Astrocyte (in vitro differentiated cells and primary cell): ENCODE results near the gene MIGA1. TPM values are rescaled to one million over a fixed set of nuclear protein-coding genes. Genes with fewer than 3 reads are reported as not detected.

Source experiments
- DNase-seq: peaks from one replicate; pipeline ENCODE4 v3.0.0-alpha.2; 2010; ENCODE audit warnings: low read depth
- FAIRE-seq: peaks from 2 replicates; lab custom pipeline; 2011; peaks lifted over from hg19 to GRCh38; lab: Jason Lieb, UNC
- H2AFZ ChIP-seq: 2 replicates; pipeline ENCODE4 v1.6.0; 2012; ENCODE audit warnings: low read depth, low read length, inconsistent platforms
- H3K27ac ChIP-seq: 2 replicates; pipeline ENCODE4 v1.5.1; 2011; ENCODE audit warnings: low read depth, low read length, inconsistent platforms
- H3K27me3 ChIP-seq: 2 replicates; pipeline ENCODE4 v1.6.0; 2011; ENCODE audit warnings: low read length, inconsistent platforms; ENCODE audit not compliant: insufficient read depth
- H3K36me3 ChIP-seq: 2 replicates; pipeline ENCODE4 v1.5.1; 2011; ENCODE audit warnings: low read length, inconsistent platforms; ENCODE audit not compliant: insufficient read depth
- H3K4me1 ChIP-seq: 2 replicates; pipeline ENCODE4 v1.5.1; 2011; ENCODE audit warnings: low read length, inconsistent platforms; ENCODE audit not compliant: insufficient read depth
- H3K4me2 ChIP-seq: 2 replicates; pipeline ENCODE4 v1.6.0; 2012; ENCODE audit warnings: low read length, inconsistent platforms
- H3K4me3 ChIP-seq: 2 replicates; pipeline ENCODE4 v1.5.1; 2011; ENCODE audit warnings: low read depth, mild to moderate bottlenecking, low read length, inconsistent platforms; ENCODE audit not compliant: insufficient read depth
- H3K79me2 ChIP-seq: 2 replicates; pipeline ENCODE4 v1.6.0; 2012; ENCODE audit warnings: mild to moderate bottlenecking, low read length, inconsistent platforms; ENCODE audit not compliant: insufficient read depth
- H3K9ac ChIP-seq: 2 replicates; pipeline ENCODE4 v1.6.0; 2012; ENCODE audit warnings: mild to moderate bottlenecking, low read length, inconsistent platforms
- H3K9me3 ChIP-seq: 2 replicates; pipeline ENCODE4 v1.5.1; 2012; ENCODE audit warnings: low read depth, mild to moderate bottlenecking, low read length, inconsistent platforms; ENCODE audit not compliant: insufficient read depth
- H4K20me1 ChIP-seq: 2 replicates; pipeline ENCODE4 v1.6.0; 2012; ENCODE audit warnings: low read length, inconsistent platforms; ENCODE audit not compliant: insufficient read depth
- H3K27ac Mint-ChIP-seq: one replicate; pipeline ENCODE4 v1.8.0; 2021; ENCODE audit warnings: mild to moderate bottlenecking, mixed read lengths; ENCODE audit not compliant: unreplicated experiment
- H3K27me3 Mint-ChIP-seq: one replicate; pipeline ENCODE4 v1.8.0; 2021; ENCODE audit warnings: low read depth, mixed read lengths; ENCODE audit not compliant: unreplicated experiment
- H3K36me3 Mint-ChIP-seq: one replicate; pipeline ENCODE4 v1.8.0; 2021; ENCODE audit warnings: low read depth, mixed read lengths; ENCODE audit not compliant: unreplicated experiment
- H3K4me1 Mint-ChIP-seq: one replicate; pipeline ENCODE4 v1.8.0; 2021; ENCODE audit warnings: low read depth, mixed read lengths; ENCODE audit not compliant: unreplicated experiment
- H3K4me3 Mint-ChIP-seq: one replicate; pipeline ENCODE4 v1.8.0; 2021; ENCODE audit warnings: mild to moderate bottlenecking, moderate library complexity, mixed read lengths; ENCODE audit not compliant: unreplicated experiment
- H3K9me3 Mint-ChIP-seq: one replicate; pipeline ENCODE4 v1.8.0; 2021; ENCODE audit warnings: mild to moderate bottlenecking, mixed read lengths; ENCODE audit not compliant: unreplicated experiment
- CTCF ChIP-seq: IDR thresholded peaks from 2 replicates; pipeline ENCODE4 v1.5.1; 2011; ENCODE audit warnings: low read depth, mild to moderate bottlenecking, inconsistent platforms, low read length, moderate library complexity; ENCODE audit not compliant: insufficient read depth
- EZH2 ChIP-seq: IDR thresholded peaks from 2 replicates; pipeline ENCODE4 v1.6.1; 2012; ENCODE audit warnings: mild to moderate bottlenecking, low read length, inconsistent platforms; ENCODE audit not compliant: insufficient read depth
- total RNA-seq: library from RNA; stranded (reverse); gene quantifications from 2 replicates; pipeline ENCODE4 v1.2.1, GENCODE V29; 2021

MIGA1 gene
- total RNA-seq, 1 donor from 2014 or later: 17.7 TPM

- H3K9me3 Mint-ChIP-seq: no peaks in the 10 kb centered on the region
- no peak overlapping the region for H3K4me3 Mint-ChIP-seq
- Histone ChIP-seq H3K4me3 (no peak overlapping the region), H3K79me2 (no peaks in the 10 kb centered on the region), H3K36me3 (no peaks in the 10 kb centered on the region), H4K20me1 (no peaks in the 10 kb centered on the region), H2AFZ (no peak overlapping the region), H3K27ac (peak overlapping the region; percentile 93), H3K4me1 (peaks cover 45% of the 10 kb centered on the region), H3K27me3 (no peaks in the 10 kb centered on the region), H3K9ac (peak overlapping the region; percentile 79), H3K9me3 (no peaks in the 10 kb centered on the region), H3K4me2 (peak overlapping the region; percentile 72)
- H3K27ac Mint-ChIP-seq: no peak overlapping the region
- TF ChIP-seq EZH2 (no peak), CTCF (no peak)
- H3K27me3 Mint-ChIP-seq: no peaks in the 10 kb centered on the region
- peaks cover 3% of the 10 kb centered on the region for H3K36me3 Mint-ChIP-seq
- H3K4me1 Mint-ChIP-seq: peaks cover 17% of the 10 kb centered on the region
- DNase-seq (no peak), FAIRE-seq (no peak)
These were observed 54.2 kb downstream of the MIGA1 start for GRCh38 chr1:77833521-77834100.

DNA sequence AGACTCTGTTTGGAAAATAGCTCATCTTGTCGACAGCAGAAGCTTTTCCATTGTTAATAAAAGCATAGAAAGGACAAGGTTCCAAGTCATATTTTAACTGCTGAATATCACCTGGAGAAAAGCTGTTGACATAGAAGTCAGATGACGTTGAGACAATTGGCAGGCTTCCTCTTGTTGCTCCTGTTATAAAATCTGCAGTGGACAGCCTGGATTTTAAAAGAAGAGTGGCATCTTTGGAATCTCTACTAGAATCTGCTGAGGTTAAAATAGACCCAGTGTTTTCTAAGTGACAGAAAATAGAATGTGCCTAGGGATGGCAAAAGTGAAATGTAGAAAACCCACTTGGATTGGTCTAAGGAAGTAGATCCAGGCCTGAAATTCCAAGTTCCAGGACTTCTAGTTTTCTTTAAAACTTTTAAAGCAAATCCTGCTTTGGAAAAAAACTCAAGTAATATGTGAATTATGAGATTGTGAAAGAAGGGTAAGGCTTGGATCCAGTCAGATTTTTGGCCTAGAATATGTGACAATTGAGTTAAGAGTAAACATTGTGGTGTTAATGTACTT lies 55.4 kb downstream of the MIGA1 start:
- Histone ChIP-seq H3K9me3 (no peaks in the 10 kb centered on the region), H2AFZ (no peak overlapping the region), H3K27ac (peak overlapping the region; percentile 40), H3K79me2 (no peaks in the 10 kb centered on the region), H4K20me1 (no peaks in the 10 kb centered on the region), H3K4me2 (peak overlapping the region; percentile 4), H3K9ac (peak overlapping the region; percentile 10), H3K4me3 (no peak overlapping the region), H3K4me1 (peaks cover 45% of the 10 kb centered on the region), H3K36me3 (no peaks in the 10 kb centered on the region), H3K27me3 (no peaks in the 10 kb centered on the region)
- Mint-ChIP-seq H3K27me3 (no peaks in the 10 kb centered on the region), H3K4me1 (peaks cover 17% of the 10 kb centered on the region), H3K27ac (no peak overlapping the region), H3K4me3 (no peak overlapping the region), H3K36me3 (peaks cover 7% of the 10 kb centered on the region), H3K9me3 (no peaks in the 10 kb centered on the region)
- peak; percentile 65 for FAIRE-seq
- TF ChIP-seq CTCF: no peak
- TF ChIP-seq EZH2: no peak
- DNase-seq: peak; percentile 70

DNA sequence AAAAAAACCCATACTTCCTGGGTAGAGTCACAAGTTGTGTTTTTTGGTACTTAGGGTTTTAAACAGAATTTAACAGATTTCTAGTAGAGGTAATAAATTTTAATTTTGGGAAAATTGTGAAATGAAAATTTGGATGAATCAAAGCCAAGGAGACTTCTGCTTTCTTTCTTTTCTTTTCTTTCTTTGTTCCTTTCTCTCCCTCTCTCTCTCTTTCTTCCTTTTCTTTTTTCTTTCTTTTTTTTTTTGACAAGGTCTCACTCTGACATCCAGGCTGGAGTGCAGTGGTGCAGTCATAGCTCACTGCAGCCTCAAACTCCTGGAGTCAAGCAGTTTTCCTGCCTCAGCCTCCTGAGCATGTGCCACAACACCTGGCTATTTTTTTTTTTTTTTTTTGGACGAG lies 62.1 kb downstream of the MIGA1 start:
- Mint-ChIP-seq H3K4me1 (no peaks in the 10 kb centered on the region), H3K4me3 (no peak overlapping the region), H3K27ac (no peak overlapping the region), H3K36me3 (peaks cover 7% of the 10 kb centered on the region), H3K27me3 (no peaks in the 10 kb centered on the region), H3K9me3 (no peaks in the 10 kb centered on the region)
- no peaks in the 10 kb centered on the region for H3K27me3 ChIP-seq
- H3K79me2 ChIP-seq: no peaks in the 10 kb centered on the region
- no peak overlapping the region for H3K4me2 ChIP-seq
- DNase-seq (no peak), FAIRE-seq (no peak)
- TF ChIP-seq EZH2 (no peak), CTCF (no peak)
- H3K27ac ChIP-seq: no peak overlapping the region
- no peak overlapping the region for H3K9ac ChIP-seq
- H3K4me1 ChIP-seq: no peaks in the 10 kb centered on the region
- H2AFZ ChIP-seq: no peak overlapping the region
- no peaks in the 10 kb centered on the region for H3K36me3 ChIP-seq
- H3K4me3 ChIP-seq: no peak overlapping the region
- H4K20me1 ChIP-seq: no peaks in the 10 kb centered on the region
- H3K9me3 ChIP-seq: no peaks in the 10 kb centered on the region
